GM12891 (cell line): Measurements from ENCODE around the gene NTRK3.

Experiments
- PAX5 ChIP-seq: IDR thresholded peaks from 2 replicates; pipeline ENCODE4 v1.6.1; 2011; ENCODE audit warnings: low read length, moderate library complexity, mild to moderate bottlenecking; ENCODE audit not compliant: insufficient read depth, severe bottlenecking
- POLR2A ChIP-seq: IDR thresholded peaks from 2 replicates; pipeline ENCODE4 v1.6.1; 2011; ENCODE audit warnings: low read depth, low read length, control low read depth
- POLR2AphosphoS5 ChIP-seq: IDR thresholded peaks from 2 replicates; pipeline ENCODE4 v1.6.1; 2011; ENCODE audit warnings: low read depth, low read length, control low read depth
- SPI1 ChIP-seq: IDR thresholded peaks from 2 replicates; pipeline ENCODE4 v1.6.1; 2011; ENCODE audit warnings: low read depth, low read length, control low read depth
- TAF1 ChIP-seq: IDR thresholded peaks from 2 replicates; pipeline ENCODE4 v1.6.1; 2011; ENCODE audit warnings: low read depth, low read length, control low read depth

DNA sequence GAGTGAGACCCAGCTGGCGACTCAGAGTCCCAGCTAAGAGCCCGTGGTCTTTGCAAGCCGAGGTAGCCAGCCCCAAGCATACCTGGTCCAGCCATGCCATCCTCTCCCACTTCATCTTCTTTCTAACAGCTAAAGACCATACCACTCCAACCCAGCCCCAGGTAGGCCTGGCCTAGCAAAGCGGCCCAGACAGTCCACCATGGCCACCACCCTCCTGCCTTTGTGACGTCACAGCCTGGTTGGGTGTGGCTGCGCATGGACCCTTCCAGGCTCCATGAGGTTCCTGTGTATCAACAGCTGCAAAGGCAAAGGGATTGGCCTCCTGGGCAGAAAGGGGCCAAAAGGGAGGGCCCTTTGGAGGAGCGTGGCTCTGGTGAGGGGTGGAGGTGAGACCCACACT is 4.1 kb downstream of the NTRK3 start:
- no peak for TF ChIP-seq POLR2A
- no peak for TF ChIP-seq SPI1
- TF ChIP-seq POLR2AphosphoS5: no peak
- TF ChIP-seq TAF1: no peak
- TF ChIP-seq PAX5: no peak
